Body of pancreas (tissue), 4 donors: ENCODE results near the gene SLC50A1. TPM values are rescaled to one million over a fixed set of nuclear protein-coding genes. Genes with fewer than 3 reads are reported as not detected.
A peak's percentile ranks its signal among the peaks of the same experiment; 100 is the strongest.
"Not testable (repeated sequence)": the region's sequence is repeated elsewhere in the genome, so short reads cannot be mapped to it uniquely, and the experiment has no call there.

ENCODE experiments used
- ATAC-seq: fragments of 150-250 bp; one replicate; pipeline ENCODE4 v1.9.1; 2016
- DNase-seq, 4 donors: peaks; one replicate each; pipeline ENCODE4 v3.0.0-alpha.2; 2019
- H3K27ac ChIP-seq, 4 donors: fragments of 200-600 bp; sonication (generic); 1 replicate in 3 of 4; 2 replicates in 1 of 4; pipeline versions ENCODE4 v1.5.1 to v1.6.1; 2016 to 2019; ENCODE audit warnings: mild to moderate bottlenecking in 1 of 4, mixed read lengths in 1 of 4, moderate library complexity in 1 of 4
- H3K27me3 ChIP-seq, 2 donors: fragments of 200-600 bp; sonication (generic); one replicate each; pipeline ENCODE4 v1.6.0; 2016; ENCODE audit warnings: mild to moderate bottlenecking in 1 of 2
- H3K36me3 ChIP-seq, 2 donors: fragments of 200-600 bp; sonication (generic); replicated peaks in 1 of 2; 2 replicates each; pipeline ENCODE4 v1.5.1; 2016; ENCODE audit warnings: low read depth in 2 of 2; ENCODE audit not compliant: insufficient read depth in 1 of 2
- H3K4me1 ChIP-seq: fragments of 200-600 bp; sonication (generic); one replicate; pipeline ENCODE4 v1.6.0; 2016
- H3K4me3 ChIP-seq, 2 donors: fragments of 200-600 bp; sonication (generic); 1 replicate in 1 of 2; 2 replicates in 1 of 2; pipeline ENCODE4 v1.5.1; 2016 to 2019
- H3K9me3 ChIP-seq, 3 donors: fragments of 200-600 bp; sonication (generic); 1 replicate in 2 of 3; 2 replicates in 1 of 3; pipeline ENCODE4 v1.5.1; 2016
- CTCF ChIP-seq, 7 experiments: fragments of 450-650 bp in 4 of 7; fragments of 200-600 bp in 3 of 7; sonication (generic) in 3 of 7; IDR thresholded peaks; one replicate each; pipeline ENCODE4 v1.5.1; 2016 to 2019; ENCODE audit warnings: antibody characterized with exemption in 7 of 7
- POLR2A ChIP-seq, 3 donors: fragments of 450-650 bp; IDR thresholded peaks; one replicate each; pipeline ENCODE4 v1.6.1; 2016; ENCODE audit warnings: antibody characterized with exemption in 3 of 3, mild to moderate bottlenecking in 2 of 3
- WGBS, 2 donors: methylation state at CpG; one replicate each; pipeline ENCODE4 v1.1.5; 2017; 5-methylcytosine and 5-hydroxymethylcytosine counted together
- intact Hi-C: fragments of 100-400 bp; cut with DNase I; formaldehyde crosslinking; loops from one replicate; pipeline ENCODE4 v1.15.1; 2023
- total RNA-seq, 2 donors: library from RNA; depleted of rRNA; stranded (reverse); fragments of >200 nt; gene quantifications; one replicate each; pipeline ENCODE4 v1.1.0, GENCODE V29; 2016

SLC50A1 gene
- total RNA-seq, 2 donors from 2014 or later: 13.7 to 25.7 TPM

GRCh38 chr1:155166051-155166470 lies 30.4 kb downstream of the SLC50A1 start:
- intact Hi-C loops: loop anchor here (5.0 kb wide), 2 partner anchors 34 to 74 kb away; no protein-coding TSS in a partner anchor
- no peaks in the 10 kb centered on the region for H3K27me3 ChIP-seq
- H3K36me3 ChIP-seq: peaks cover 0 to 7% of the 10 kb centered on the region in 2 donors
- DNase-seq (no peak), ATAC-seq (no peak)
- TF ChIP-seq POLR2A (IDR thresholded peaks at IDR 0.05): no peak
- TF ChIP-seq CTCF (IDR thresholded peaks at IDR 0.05): no peak
- WGBS, 2 donors: 57 to 71% methylated on average over 7 to 8 of the region's 8 CpGs
- peaks cover 11% of the 10 kb centered on the region for H3K4me1 ChIP-seq
- H3K27ac ChIP-seq: peak overlapping the region in 1 of 4 donors; percentile 5
- no peaks in the 10 kb centered on the region for H3K9me3 ChIP-seq
- H3K4me3 ChIP-seq: no peak overlapping the region

- intact Hi-C loops: loop anchor here (5.0 kb wide), 2 partner anchors 34 to 74 kb away; no protein-coding TSS in a partner anchor
- peak overlapping the region in 1 of 4 donors; percentile 45 for H3K27ac ChIP-seq
- WGBS, 2 donors: 44 to 65% methylated on average over 20 to 26 of the region's 27 CpGs
- TF ChIP-seq POLR2A (IDR thresholded peaks at IDR 0.05) (no peak), CTCF (IDR thresholded peaks at IDR 0.05) (no peak)
- ATAC-seq: peak; percentile 20
- no peaks in the 10 kb centered on the region for H3K27me3 ChIP-seq
- DNase-seq: peak in 2 of 4 donors; percentile 28 to 30
- H3K36me3 ChIP-seq: peaks cover 0 to 7% of the 10 kb centered on the region in 2 donors
- H3K9me3 ChIP-seq: no peaks in the 10 kb centered on the region
- H3K4me3 ChIP-seq: no peak overlapping the region
- H3K4me1 ChIP-seq: peaks cover 11% of the 10 kb centered on the region
Observed at GRCh38 chr1:155166471-155167165, 31.0 kb downstream of the SLC50A1 start.

GRCh38 chr1:155167166-155168104 lies 31.8 kb downstream of the SLC50A1 start:
- H3K9me3 ChIP-seq: no peaks in the 10 kb centered on the region
- no peak overlapping the region for H3K4me3 ChIP-seq
- ATAC-seq: peak; percentile 85
- peak overlapping the region in 2 of 4 donors; percentile 2 to 45 for H3K27ac ChIP-seq
- TF ChIP-seq POLR2A (IDR thresholded peaks at IDR 0.05) (no peak), CTCF (IDR thresholded peaks at IDR 0.05) (peak; percentile 79 to 95 (median 93))
- 7 to 9% methylated on average over 16 to 25 of the region's 28 CpGs for WGBS, 2 donors
- peak; percentile 90 to 91 (median 91) for DNase-seq
- peaks cover 17% of the 10 kb centered on the region for H3K4me1 ChIP-seq
- intact Hi-C loops: loop anchor here (5.0 kb wide), 2 partner anchors 35 to 75 kb away; no protein-coding TSS in a partner anchor
- no peaks in the 10 kb centered on the region for H3K27me3 ChIP-seq
- peaks cover 0 to 7% of the 10 kb centered on the region in 2 donors for H3K36me3 ChIP-seq

DNA sequence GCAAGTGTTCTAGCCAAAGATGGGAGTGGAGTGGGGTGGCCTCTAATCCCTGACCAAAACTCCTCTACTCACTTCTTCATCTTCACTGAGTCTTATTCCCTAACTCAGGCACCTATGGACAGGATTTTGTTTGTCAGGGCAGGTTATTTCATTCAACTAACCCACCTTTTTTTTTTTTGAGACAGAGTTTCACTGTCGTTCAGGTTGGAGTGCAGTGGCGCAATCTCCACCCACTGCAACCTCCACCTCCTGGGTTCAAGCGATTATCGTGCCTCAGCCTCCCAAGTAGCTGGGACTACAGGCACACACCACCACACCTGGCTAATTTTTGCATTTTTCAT lies 32.4 kb downstream of the SLC50A1 start:
- DNase-seq, H3K27ac ChIP-seq, ATAC-seq, H3K36me3 ChIP-seq, H3K4me3 ChIP-seq, H3K27me3 ChIP-seq, H3K9me3 ChIP-seq: not testable (repeated sequence)
- intact Hi-C loops: loop anchor here (5.0 kb wide), 2 partner anchors 36 to 76 kb away; no protein-coding TSS in a partner anchor
- TF ChIP-seq POLR2A (IDR thresholded peaks at IDR 0.05): peak in 1 of 3 donors; percentile 9
- H3K4me1 ChIP-seq: peaks cover 19% of the 10 kb centered on the region
- WGBS, 2 donors: 35 to 38% methylated on average over 4 of the region's 4 CpGs
